ENCODE measurements around the gene SPRN. TPM values are rescaled to one million over a fixed set of nuclear protein-coding genes. Genes with fewer than 3 reads are reported as not detected.
"Not testable (repeated sequence)": the region's sequence is repeated elsewhere in the genome, so short reads cannot be mapped to it uniquely, and the experiment has no call there.

SPRN gene
- total and polyA plus RNA-seq, 11 donors: 0.04 to 0.25 (median 0.11) TPM; not detected in 6

DNA sequence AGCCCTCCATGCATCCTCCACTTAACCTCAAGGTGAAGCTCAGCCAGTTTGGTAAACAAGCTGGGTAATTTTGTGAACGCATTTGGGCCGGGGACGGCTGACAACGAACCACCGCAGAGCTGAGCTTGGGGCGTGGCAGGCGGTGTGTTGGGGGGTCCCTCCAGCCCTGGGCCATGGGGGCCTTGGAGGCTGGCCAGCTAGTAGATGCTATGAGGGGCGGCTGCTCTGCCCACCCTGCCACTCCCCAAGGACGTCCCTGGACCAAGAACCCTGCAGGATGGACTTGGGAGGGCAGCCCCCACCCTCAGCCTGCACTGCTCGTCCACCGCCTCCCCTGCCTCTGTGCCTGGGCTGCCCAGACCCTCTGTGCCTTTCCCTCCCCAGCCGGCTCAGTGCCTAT lies 17.4 kb upstream of the SPRN start:
- TF ChIP-seq POLR2A (IDR thresholded peaks at IDR 0.05): no peak
- TF ChIP-seq, protein P1, sequence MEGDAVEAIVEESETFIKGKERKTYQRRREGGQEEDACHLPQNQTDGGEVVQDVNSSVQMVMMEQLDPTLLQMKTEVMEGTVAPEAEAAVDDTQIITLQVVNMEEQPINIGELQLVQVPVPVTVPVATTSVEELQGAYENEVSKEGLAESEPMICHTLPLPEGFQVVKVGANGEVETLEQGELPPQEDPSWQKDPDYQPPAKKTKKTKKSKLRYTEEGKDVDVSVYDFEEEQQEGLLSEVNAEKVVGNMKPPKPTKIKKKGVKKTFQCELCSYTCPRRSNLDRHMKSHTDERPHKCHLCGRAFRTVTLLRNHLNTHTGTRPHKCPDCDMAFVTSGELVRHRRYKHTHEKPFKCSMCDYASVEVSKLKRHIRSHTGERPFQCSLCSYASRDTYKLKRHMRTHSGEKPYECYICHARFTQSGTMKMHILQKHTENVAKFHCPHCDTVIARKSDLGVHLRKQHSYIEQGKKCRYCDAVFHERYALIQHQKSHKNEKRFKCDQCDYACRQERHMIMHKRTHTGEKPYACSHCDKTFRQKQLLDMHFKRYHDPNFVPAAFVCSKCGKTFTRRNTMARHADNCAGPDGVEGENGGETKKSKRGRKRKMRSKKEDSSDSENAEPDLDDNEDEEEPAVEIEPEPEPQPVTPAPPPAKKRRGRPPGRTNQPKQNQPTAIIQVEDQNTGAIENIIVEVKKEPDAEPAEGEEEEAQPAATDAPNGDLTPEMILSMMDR (IDR thresholded peaks at IDR 0.05): no peak
- Histone ChIP-seq H3K9me3 (peaks cover 0 to 11% (median 4%) of the 10 kb centered on the region in 12 donors), H3K36me3 (no peaks in the 10 kb centered on the region), H3K27me3 (peaks cover 0 to 16% (median 0%) of the 10 kb centered on the region in 9 donors), H3K4me1 (peaks cover 0 to 6% (median 0%) of the 10 kb centered on the region in 12 donors), H3K27ac (no peak overlapping the region), H3K4me3 (no peak overlapping the region)
- 83 to 88% (median 86%) methylated on average over 7 to 12 of the region's 12 CpGs for WGBS, 4 donors
- intact Hi-C loops (cut with DNase I): no loop called here
- ATAC-seq (no peak), DNase-seq (peak in 2 of 5 donors; percentile 16 to 51)

DNA sequence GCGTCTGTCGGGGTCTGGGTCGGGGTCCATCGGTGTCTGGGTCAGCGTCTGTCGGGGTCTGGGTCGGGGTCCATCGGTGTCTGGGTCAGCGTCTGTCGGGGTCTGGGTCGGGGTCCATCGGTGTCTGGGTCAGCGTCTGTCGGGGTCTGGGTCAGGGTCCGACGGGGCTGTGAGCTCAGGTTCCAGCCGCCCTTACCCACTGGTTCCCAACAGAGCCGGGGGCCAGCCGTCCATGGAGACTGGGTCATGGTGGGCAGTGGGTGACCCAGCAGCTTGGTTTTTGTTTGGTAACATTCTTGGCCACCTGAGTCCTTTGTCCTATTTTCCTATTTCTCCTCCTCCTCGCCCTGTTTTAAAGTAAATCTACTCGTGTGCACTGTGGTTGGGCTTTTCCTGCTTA lies 16.9 kb upstream of the SPRN start:
- intact Hi-C loops (cut with DNase I): not testable (repeated sequence)
- peak in 1 of 5 donors; percentile 32 for DNase-seq

DNA sequence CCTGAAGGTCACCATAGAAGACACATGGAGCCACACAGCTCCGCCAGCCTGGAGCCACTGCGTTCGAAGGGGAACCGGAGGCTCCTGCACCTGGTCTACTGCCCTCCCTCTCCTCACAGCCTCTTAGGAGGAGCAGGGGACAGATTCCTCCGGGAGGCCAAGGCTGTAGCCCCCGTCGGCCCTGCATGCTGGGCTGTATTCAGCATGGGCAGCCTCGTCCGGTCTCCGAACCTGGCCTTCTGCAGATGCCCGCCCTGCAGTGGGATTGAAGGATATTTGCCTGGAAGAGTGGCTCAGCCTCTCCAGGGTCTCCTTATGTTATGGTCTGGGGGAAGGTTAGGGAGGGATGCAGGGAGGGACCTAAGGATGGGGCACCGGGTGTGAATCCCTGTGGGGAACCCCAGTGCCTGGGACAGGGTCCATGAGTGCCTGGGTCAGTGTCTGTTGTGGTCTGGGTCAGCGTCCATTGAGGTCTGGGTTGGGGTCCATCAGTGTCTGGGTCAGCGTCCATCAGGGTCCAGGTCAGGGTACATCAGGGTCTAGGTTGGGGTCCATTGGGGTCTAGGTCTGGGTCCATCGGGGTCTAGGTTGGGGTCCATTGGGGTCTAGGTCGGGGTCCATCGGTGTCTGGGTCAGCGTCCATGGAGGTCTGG lies 16.3 kb upstream of the SPRN start:
- TF ChIP-seq POLR2A (IDR thresholded peaks at IDR 0.05): no peak
- TF ChIP-seq, protein P1 (IDR thresholded peaks at IDR 0.05): no peak
- Histone ChIP-seq H3K4me3 (no peak overlapping the region), H3K27me3 (peaks cover 0 to 12% (median 0%) of the 10 kb centered on the region in 9 donors), H3K36me3 (no peaks in the 10 kb centered on the region), H3K27ac (no peak overlapping the region), H3K9me3 (peaks cover 0 to 1% (median 0%) of the 10 kb centered on the region in 12 donors), H3K4me1 (peaks cover 0 to 6% (median 0%) of the 10 kb centered on the region in 12 donors)
- no peak for DNase-seq
- intact Hi-C loops (cut with DNase I): no loop called here
- ATAC-seq: no peak
- WGBS, 4 donors: 95 to 97% (median 95%) methylated on average over 9 to 18 of the region's 18 CpGs

More for the DNA sequence above, 16.9 kb upstream of the SPRN start:
- not testable (repeated sequence) for H3K4me1 ChIP-seq, H3K36me3 ChIP-seq, H3K4me3 ChIP-seq, H3K27ac ChIP-seq, H3K9me3 ChIP-seq, ATAC-seq
- H3K27me3 ChIP-seq: peaks cover 0 to 16% (median 0%) of the 10 kb centered on the region in 9 donors
- WGBS, 4 donors: 85 to 91% (median 88%) methylated on average over 8 to 14 of the region's 21 CpGs

DNA sequence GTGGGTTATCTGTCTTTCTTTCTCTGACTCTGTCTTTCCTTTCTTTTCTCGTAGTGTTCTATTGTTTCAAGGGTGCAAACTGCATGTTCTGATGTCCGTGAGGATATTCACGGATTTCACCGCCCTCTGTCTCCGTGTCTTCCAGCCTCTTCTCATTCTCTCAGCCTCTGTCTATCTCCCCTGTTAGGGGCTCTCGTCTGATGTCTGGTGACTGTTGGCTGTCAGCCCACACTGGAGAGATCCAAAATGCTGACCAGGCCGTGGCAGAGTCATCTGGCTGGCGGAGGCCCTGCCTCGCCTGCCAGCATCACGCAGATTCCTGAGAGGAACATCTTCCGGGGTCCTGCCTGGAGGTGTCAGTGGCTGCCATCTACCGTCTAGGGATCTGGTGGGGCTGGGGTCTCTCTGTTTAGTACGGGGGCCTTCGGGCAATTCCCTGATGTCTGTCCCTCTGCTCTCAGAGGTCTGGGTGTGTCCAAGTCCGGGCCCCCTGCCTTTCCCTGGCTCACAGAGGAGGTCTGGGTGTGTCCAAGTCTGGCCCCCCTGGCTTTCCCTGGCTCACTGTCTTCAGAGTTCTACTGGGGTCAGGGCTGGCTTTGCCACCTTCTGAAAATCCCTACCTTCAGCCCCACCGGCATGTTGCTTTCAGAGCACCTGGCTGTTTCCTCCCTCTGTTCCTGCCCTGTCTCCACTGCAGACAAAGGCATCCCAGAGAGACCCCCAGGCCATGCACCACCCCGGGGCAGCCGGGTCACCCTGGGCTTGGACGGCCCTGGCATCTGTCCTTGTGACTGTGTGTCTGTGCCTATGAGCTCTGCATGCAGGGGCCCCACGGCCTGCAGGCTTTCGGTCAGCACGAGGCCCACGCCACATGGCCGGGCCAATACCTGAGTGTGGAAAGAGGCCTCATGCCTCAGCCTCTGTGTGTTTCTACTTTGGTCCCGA lies 15.4 kb upstream of the SPRN start:
- Histone ChIP-seq H3K27me3 (peaks cover 0 to 4% (median 0%) of the 10 kb centered on the region in 9 donors), H3K9me3 (peaks cover 0 to 3% (median 0%) of the 10 kb centered on the region in 12 donors), H3K36me3 (no peaks in the 10 kb centered on the region), H3K4me3 (no peak overlapping the region), H3K27ac (no peak overlapping the region), H3K4me1 (peaks cover 0 to 6% (median 0%) of the 10 kb centered on the region in 12 donors)
- peak in 2 of 5 donors; percentile 17 to 64 for DNase-seq
- 84 to 91% (median 86%) methylated on average over 25 of the region's 25 CpGs for WGBS, 4 donors
- ATAC-seq: peak in 1 of 4 donors; percentile 26
- TF ChIP-seq, protein P1 (IDR thresholded peaks at IDR 0.05): no peak
- TF ChIP-seq POLR2A (IDR thresholded peaks at IDR 0.05): no peak
- intact Hi-C loops (cut with DNase I): loop anchor here in 2 of 10 donors (5.0 kb wide), 2 partner anchors 133 to 168 kb away; no protein-coding TSS in a partner anchor

All from heart left ventricle (tissue), 16 donors.